ENCODE results near the gene DST. TPM values are rescaled to one million over a fixed set of nuclear protein-coding genes. Genes with fewer than 3 reads are reported as not detected.

Gene DST
- polyA plus RNA-seq, 1 experiment: 80.6 TPM

GRCh38 chr6:56509031-56509430, 133.7 kb downstream of the DST start:
- Histone ChIP-seq H3K27me3 (ENCODE audit: control insufficient read depth, insufficient read depth, low read length) (no peaks in the 10 kb centered on the region), H3K36me3 (ENCODE audit: control insufficient read depth, insufficient read depth, low read length) (peaks cover 7% of the 10 kb centered on the region), H3K4me3 (ENCODE audit: low read depth, low read length) (no peak overlapping the region)
- DNase-seq (ENCODE audit: low read depth): no peak
- no peak for TF ChIP-seq CTCF (IDR thresholded peaks at IDR 0.05; ENCODE audit: insufficient read depth, low read depth, low read length)
- POLR2A ChIA-PET: no interaction called here
- CTCF ChIA-PET: interaction anchor here (1.1 to 1.4 kb wide), 2 partner anchors 9 to 13 kb away, joined by 3 to 4 read pairs; no protein-coding TSS in a partner anchor

GRCh38 chr6:56507517-56507916, 135.2 kb downstream of the DST start:
- CTCF ChIA-PET: interaction anchor here (1.4 kb wide), 1 partner anchor 14 kb away, joined by 3 read pairs; no protein-coding TSS in a partner anchor
- Histone ChIP-seq H3K27me3 (ENCODE audit: control insufficient read depth, insufficient read depth, low read length) (no peaks in the 10 kb centered on the region), H3K36me3 (ENCODE audit: control insufficient read depth, insufficient read depth, low read length) (peaks cover 6% of the 10 kb centered on the region), H3K4me3 (ENCODE audit: low read depth, low read length) (no peak overlapping the region)
- POLR2A ChIA-PET: no interaction called here
- TF ChIP-seq CTCF (IDR thresholded peaks at IDR 0.05; ENCODE audit: insufficient read depth, low read depth, low read length): no peak
- DNase-seq (ENCODE audit: low read depth): no peak

- no peak overlapping the region for H3K4me3 ChIP-seq (ENCODE audit: low read depth, low read length)
- no peaks in the 10 kb centered on the region for H3K27me3 ChIP-seq (ENCODE audit: control insufficient read depth, insufficient read depth, low read length)
- peaks cover 8% of the 10 kb centered on the region for H3K36me3 ChIP-seq (ENCODE audit: control insufficient read depth, insufficient read depth, low read length)
- DNase-seq (ENCODE audit: low read depth): no peak
- POLR2A ChIA-PET: no interaction called here
- no peak for TF ChIP-seq CTCF (IDR thresholded peaks at IDR 0.05; ENCODE audit: insufficient read depth, low read depth, low read length)
- CTCF ChIA-PET: interaction anchor here (0.6 to 1.2 kb wide), 2 partner anchors 17 to 95 kb away, joined by 3 read pairs; no protein-coding TSS in a partner anchor
Observed at GRCh38 chr6:56505512-56506260, 137.0 kb downstream of the DST start.

- peaks cover 8% of the 10 kb centered on the region for H3K36me3 ChIP-seq (ENCODE audit: control insufficient read depth, insufficient read depth, low read length)
- TF ChIP-seq CTCF (IDR thresholded peaks at IDR 0.05; ENCODE audit: insufficient read depth, low read depth, low read length): no peak
- no peak overlapping the region for H3K4me3 ChIP-seq (ENCODE audit: low read depth, low read length)
- CTCF ChIA-PET: no interaction called here
- no peaks in the 10 kb centered on the region for H3K27me3 ChIP-seq (ENCODE audit: control insufficient read depth, insufficient read depth, low read length)
- DNase-seq (ENCODE audit: low read depth): no peak
- POLR2A ChIA-PET: no interaction called here
Observed at GRCh38 chr6:56501993-56502392, 140.7 kb downstream of the DST start.

- no peak overlapping the region for H3K4me3 ChIP-seq (ENCODE audit: low read depth, low read length)
- ChIA-PET CTCF (interaction anchor here (0.6 kb wide), 1 partner anchor 11 kb away, joined by 3 read pairs; no protein-coding TSS in a partner anchor), POLR2A (no interaction called here)
- DNase-seq (ENCODE audit: low read depth): no peak
- H3K27me3 ChIP-seq (ENCODE audit: control insufficient read depth, insufficient read depth, low read length): no peaks in the 10 kb centered on the region
- peaks cover 10% of the 10 kb centered on the region for H3K36me3 ChIP-seq (ENCODE audit: control insufficient read depth, insufficient read depth, low read length)
- TF ChIP-seq CTCF (IDR thresholded peaks at IDR 0.05; ENCODE audit: insufficient read depth, low read depth, low read length): no peak
Observed at GRCh38 chr6:56499095-56499494, 143.6 kb downstream of the DST start.
